ENCODE data around the gene TCAP. TPM values are rescaled to one million over a fixed set of nuclear protein-coding genes. Genes with fewer than 3 reads are reported as not detected.

TCAP gene
- total and polyA plus RNA-seq, 10 of the 15 experiments (the other 5 are each of a cell fraction or from before 2014, with no cell fraction given) = 0.17 to 1.0 (median 0.36) TPM; not detected in 3

- H3K4me1 ChIP-seq (ENCODE audit: control insufficient read depth, insufficient read depth, low read length) = peaks cover 14% of the 10 kb centered on the region
- ChIA-PET CTCF (interaction anchor here (0.6 to 15.5 kb wide), 3 partner anchors 12 to 26 kb away, joined by 3 to 225 read pairs (median 14); partner anchors contain the start of gene PNMT), POLR2A (no interaction called here), SMC1A (ENCODE audit: uncharacterized antibody, unreplicated experiment) (interaction anchor here (1.1 kb wide), 1 partner anchor 19 kb away, joined by 3 read pairs; no protein-coding TSS in a partner anchor), RAD21 (ENCODE audit: unreplicated experiment) (no interaction called here)
- no peaks in the 10 kb centered on the region for H3K9me3 ChIP-seq (replicated peaks; ENCODE audit: control insufficient read depth, insufficient read depth, low read length)
- no peak overlapping the region for H3K9ac ChIP-seq (ENCODE audit: control insufficient read depth, insufficient read depth, low read length)
- no peak overlapping the region for H3K4me3 ChIP-seq
- H2AFZ ChIP-seq (ENCODE audit: control insufficient read depth, low read depth, low read length) = no peak overlapping the region
- WGBS (ENCODE audit: insufficient coverage, insufficient replicate concordance, low lambda C conversion rate, missing lambda C conversion rate) = 92% methylated on average over 9 of the region's 9 CpGs
- in situ Hi-C loops (cut with MboI) (no loop called here), intact Hi-C loops (cut with micrococcal nuclease; ENCODE audit: unreplicated experiment) (no loop called here)
- no peak for DNase-seq (ENCODE audit: low read depth, low spot score)
- no TSS peak for BruUV-seq (replicated peaks)
- no peak overlapping the region for H3K27ac ChIP-seq (ENCODE audit: control insufficient read depth, insufficient read depth)
- FAIRE-seq = no peak
- H3K4me2 ChIP-seq (ENCODE audit: control insufficient read depth, insufficient read depth) = no peak overlapping the region
- ATAC-seq = no peak
- H3K27me3 ChIP-seq (replicated peaks in 1 of 2; ENCODE audit: control insufficient read depth in 2 of 2, insufficient read depth in 2 of 2, low read length in 1 of 2) = no peaks in the 10 kb centered on the region
- H4K20me1 ChIP-seq (ENCODE audit: control insufficient read depth, insufficient read depth) = peaks cover 3% of the 10 kb centered on the region; the same call in 1 of the 2 replicates
- no peaks in the 10 kb centered on the region; a peak in 2 of 4 replicates for H3K36me3 ChIP-seq (ENCODE audit: control insufficient read depth in 2 of 2, insufficient read depth in 2 of 2, low read length in 1 of 2)
- H3K79me2 ChIP-seq (ENCODE audit: control insufficient read depth, insufficient read depth, low read length) = peaks cover 34% of the 10 kb centered on the region
- no peak for TF ChIP-seq POLR2AphosphoS2 (IDR thresholded peaks at IDR 0.05; ENCODE audit: low read depth, low read length)
- TF ChIP-seq HDGF (IDR thresholded peaks at IDR 0.05) = no peak
- TF ChIP-seq BCLAF1 (IDR thresholded peaks at IDR 0.05) = no peak
- TF ChIP-seq TAF1 (IDR thresholded peaks at IDR 0.05; ENCODE audit: borderline replicate concordance, low read depth, low read length) = no peak
- no peak for TF ChIP-seq YY1 (IDR thresholded peaks at IDR 0.05; ENCODE audit: low read depth, low read length)
- TF ChIP-seq IRF4 (IDR thresholded peaks at IDR 0.05; ENCODE audit: low read depth, low read length) = no peak
- TF ChIP-seq BMI1 (IDR thresholded peaks at IDR 0.05; ENCODE audit: borderline replicate concordance) = no peak
- TF ChIP-seq RUNX3 (IDR thresholded peaks at IDR 0.05; ENCODE audit: low read length) = no peak
- no peak for TF ChIP-seq ZNF592 (IDR thresholded peaks at IDR 0.05)
- no peak for TF ChIP-seq GATAD2B (conservative IDR thresholded peaks at IDR 0.05; ENCODE audit: low read depth)
- TF ChIP-seq CHD1 (IDR thresholded peaks at IDR 0.05; ENCODE audit: low read depth, low read length) = no peak
- no peak for TF ChIP-seq ZNF384 (IDR thresholded peaks at IDR 0.05; ENCODE audit: borderline replicate concordance, low read depth, low read length)
- TF ChIP-seq ZNF207 (IDR thresholded peaks at IDR 0.05; ENCODE audit: borderline replicate concordance) = no peak
- TF ChIP-seq SKIL (IDR thresholded peaks at IDR 0.05; ENCODE audit: low read depth, poor library complexity, severe bottlenecking) = no peak
- TF ChIP-seq CBX3 (IDR thresholded peaks at IDR 0.05; ENCODE audit: borderline replicate concordance, low read depth) = no peak
Observed at GRCh38 chr17:39642291-39643074, 22.7 kb upstream of the TCAP start.
